WI38 (cell line): ENCODE results near the gene LYPD4.

Source experiments
- H3K4me3 ChIP-seq: 2 replicates; pipeline ENCODE4 v1.5.1; 2011; ENCODE audit warnings: low read depth, mild to moderate bottlenecking, control low read depth, low read length
- TF ChIP-seq, protein P1 (sequence below): IDR thresholded peaks from 2 replicates; pipeline ENCODE4 v1.5.1; 2012; ENCODE audit warnings: low read depth, mild to moderate bottlenecking, control low read depth, low read length

Gene LYPD4

DNA sequence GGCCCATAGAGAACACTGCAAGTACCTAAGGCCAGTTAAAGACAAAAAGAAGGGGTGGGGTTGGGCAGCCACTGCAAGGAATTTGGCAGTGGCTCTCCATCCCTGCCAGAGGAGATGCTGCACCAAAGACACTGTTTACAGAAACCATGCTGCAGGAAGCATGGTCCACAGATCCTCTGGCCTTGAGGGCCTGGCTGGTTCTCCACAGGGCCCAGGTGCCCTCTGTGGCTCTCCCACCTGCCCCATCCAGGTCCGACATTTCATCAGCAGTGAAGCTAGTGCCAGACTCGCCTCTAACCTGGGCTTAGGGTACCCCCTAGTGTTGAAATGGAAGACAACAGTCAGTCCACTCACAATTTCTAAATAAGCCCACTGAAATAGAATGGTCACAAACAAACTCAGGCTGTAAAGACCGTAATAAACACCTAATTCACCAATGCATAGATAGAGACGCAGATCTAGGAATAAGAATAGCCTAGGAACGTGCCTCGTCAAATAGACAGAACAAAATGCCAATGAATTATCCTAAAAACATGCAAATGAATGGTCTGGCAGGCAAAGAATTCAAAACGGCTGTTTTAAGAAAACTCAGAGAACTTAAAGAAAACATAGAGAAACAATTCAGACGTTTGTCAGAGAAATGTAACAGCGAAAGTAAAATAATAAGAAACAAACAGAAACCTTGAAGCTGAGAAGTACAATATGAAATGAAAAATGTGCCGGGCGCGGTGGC lies 23.3 kb downstream of the LYPD4 start:
- TF ChIP-seq, protein P1, sequence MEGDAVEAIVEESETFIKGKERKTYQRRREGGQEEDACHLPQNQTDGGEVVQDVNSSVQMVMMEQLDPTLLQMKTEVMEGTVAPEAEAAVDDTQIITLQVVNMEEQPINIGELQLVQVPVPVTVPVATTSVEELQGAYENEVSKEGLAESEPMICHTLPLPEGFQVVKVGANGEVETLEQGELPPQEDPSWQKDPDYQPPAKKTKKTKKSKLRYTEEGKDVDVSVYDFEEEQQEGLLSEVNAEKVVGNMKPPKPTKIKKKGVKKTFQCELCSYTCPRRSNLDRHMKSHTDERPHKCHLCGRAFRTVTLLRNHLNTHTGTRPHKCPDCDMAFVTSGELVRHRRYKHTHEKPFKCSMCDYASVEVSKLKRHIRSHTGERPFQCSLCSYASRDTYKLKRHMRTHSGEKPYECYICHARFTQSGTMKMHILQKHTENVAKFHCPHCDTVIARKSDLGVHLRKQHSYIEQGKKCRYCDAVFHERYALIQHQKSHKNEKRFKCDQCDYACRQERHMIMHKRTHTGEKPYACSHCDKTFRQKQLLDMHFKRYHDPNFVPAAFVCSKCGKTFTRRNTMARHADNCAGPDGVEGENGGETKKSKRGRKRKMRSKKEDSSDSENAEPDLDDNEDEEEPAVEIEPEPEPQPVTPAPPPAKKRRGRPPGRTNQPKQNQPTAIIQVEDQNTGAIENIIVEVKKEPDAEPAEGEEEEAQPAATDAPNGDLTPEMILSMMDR = peak; percentile 46

DNA sequence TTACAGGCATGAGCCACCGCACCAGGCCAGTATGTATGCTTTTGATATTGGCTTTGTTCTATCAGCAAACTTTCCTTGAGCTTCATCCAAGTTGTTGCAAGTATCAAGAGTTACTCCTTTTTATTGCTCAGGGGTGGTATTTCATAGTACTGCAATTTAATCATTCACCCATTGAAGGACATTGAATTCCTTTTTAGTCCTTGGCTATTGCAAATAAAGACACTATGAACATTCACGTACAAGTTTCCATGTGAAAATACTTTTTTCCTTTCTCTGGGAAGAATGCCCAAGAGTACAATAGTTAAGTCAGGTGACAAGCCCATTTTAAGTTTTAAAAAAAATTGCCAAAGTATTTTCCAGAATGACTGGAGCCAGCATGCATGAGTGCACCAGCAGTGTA lies 27.7 kb downstream of the LYPD4 start:
- TF ChIP-seq, protein P1 = no peak
- no peak overlapping the region for H3K4me3 ChIP-seq

More for the DNA sequence above, 23.3 kb downstream of the LYPD4 start:
- H3K4me3 ChIP-seq = no peak overlapping the region

DNA sequence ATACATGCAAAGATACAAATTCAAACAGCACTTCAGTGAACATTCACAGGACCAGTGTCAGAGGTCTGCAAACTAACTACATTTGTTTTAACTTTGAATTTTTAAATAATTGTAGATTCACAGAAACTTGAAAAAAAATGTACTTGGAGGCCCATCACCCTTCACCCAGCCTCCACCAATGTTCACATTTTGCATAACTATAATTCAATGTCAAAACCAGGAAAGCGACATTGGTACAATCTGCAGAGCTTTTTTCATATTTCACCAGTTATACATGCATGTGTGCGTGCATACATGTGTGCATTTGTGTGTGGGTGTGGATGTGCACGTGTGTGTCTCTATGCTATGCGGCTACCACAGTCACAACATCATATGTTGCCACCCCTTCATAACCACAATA lies 29.2 kb downstream of the LYPD4 start:
- no peak overlapping the region for H3K4me3 ChIP-seq
- TF ChIP-seq, protein P1 = no peak

DNA sequence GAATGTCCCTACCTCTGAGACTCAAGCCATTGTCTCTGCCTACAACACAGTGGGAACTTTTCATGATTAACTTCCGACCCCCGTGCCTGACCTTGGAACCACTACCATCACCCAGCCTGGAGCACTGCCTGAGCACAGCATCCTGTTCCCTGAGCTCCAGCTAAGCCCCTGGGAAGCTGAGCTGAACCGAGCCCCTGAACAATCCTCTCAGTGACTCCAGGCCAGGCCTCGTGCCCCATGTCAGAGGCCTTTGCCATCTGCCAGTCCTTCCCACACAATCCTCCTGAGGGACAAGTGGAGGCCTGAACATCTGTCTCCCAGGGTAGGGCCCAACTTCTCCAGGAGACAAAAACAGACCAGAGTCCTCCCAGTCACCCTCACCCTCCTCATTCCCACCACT lies 30.6 kb downstream of the LYPD4 start:
- TF ChIP-seq, protein P1 = no peak
- H3K4me3 ChIP-seq = no peak overlapping the region

DNA sequence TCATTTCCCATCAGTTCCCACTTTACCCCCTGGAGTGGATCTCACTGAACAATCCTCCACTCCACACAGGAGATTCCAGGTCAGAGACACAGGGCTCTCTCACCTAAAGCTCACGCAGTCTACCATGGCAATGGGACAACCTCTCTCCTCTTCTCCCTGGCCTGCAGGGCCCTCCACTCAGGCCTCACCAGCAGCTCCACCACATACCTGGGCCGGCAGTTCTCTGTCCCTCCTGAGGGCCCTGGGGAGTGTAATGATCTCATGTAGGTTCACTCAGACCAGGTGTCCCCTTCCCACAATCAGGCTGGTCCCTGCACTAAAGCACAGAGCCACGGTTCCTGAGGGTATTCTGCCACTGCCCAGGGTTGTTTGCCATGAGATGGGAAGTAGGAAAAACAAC lies 32.5 kb downstream of the LYPD4 start:
- no peak overlapping the region for H3K4me3 ChIP-seq
- TF ChIP-seq, protein P1 = no peak

DNA sequence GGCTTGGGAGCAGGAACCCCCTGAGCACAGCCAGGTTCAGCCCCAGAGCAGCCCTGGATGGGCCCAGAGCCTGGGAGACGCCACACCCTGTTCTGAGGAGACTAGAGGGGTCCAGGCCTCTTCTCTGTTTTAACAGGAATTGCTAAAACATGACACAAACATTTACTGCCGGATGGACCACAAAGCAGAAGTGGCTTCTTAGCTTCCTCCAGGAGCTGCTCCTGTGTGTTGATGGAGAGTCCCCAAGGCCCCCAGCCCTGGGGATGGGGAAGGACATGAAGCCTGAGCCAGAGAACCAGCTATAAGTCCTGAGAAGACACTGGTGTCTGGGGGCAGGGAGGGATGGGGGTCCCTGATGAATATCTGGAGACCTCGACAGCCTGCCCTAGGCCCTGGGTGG lies 33.4 kb downstream of the LYPD4 start:
- no peak overlapping the region for H3K4me3 ChIP-seq
- TF ChIP-seq, protein P1 = no peak

DNA sequence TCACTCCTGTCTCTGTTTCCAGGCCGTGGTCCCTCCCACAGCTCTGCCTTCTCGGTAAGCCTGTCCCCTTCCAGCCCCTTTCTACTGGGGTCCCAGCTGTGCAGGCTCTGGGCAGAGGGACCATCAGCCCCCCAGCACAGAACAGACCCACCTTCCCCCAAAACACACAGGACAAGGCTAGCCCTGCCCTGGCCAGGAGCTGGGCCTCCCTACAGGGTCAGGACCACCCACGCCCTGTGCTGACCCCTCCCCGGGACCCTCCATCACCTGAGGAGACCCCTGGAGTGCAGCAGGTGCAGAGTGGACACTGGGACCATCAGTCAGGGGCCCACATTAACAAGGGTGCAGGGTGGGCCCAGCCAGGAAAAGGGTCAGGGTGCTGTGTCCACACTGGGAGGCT lies 34.2 kb downstream of the LYPD4 start:
- H3K4me3 ChIP-seq = no peak overlapping the region
- TF ChIP-seq, protein P1 = no peak
